HG03558 (cell line): ENCODE results near the gene PXYLP1.
"Not testable (repeated sequence)": the region's sequence is repeated elsewhere in the genome, so short reads cannot be mapped to it uniquely, and the experiment has no call there.

Experiments
- ATAC-seq: cut with Tn5 transposase; IDR thresholded peaks from one replicate; pipeline ENCODE4 v1.9.1; 2021; ENCODE audit warnings: moderate number of reproducible peaks; ENCODE audit not compliant: unreplicated experiment; ENCODE audit errors: extremely low read depth

PXYLP1 gene

GRCh38 chr3:141288336-141288990 lies 56.8 kb downstream of the PXYLP1 start:
- ATAC-seq: no peak

- ATAC-seq: no peak
These were observed 57.7 kb downstream of the PXYLP1 start for GRCh38 chr3:141289228-141289772.

GRCh38 chr3:141291559-141292355 lies 60.1 kb downstream of the PXYLP1 start:
- ATAC-seq: no peak

GRCh38 chr3:141292356-141293058 lies 60.9 kb downstream of the PXYLP1 start:
- no peak for ATAC-seq

- ATAC-seq: no peak
These were observed 62.7 kb downstream of the PXYLP1 start for GRCh38 chr3:141294301-141294700.

- no peak for ATAC-seq
These were observed 63.2 kb downstream of the PXYLP1 start for GRCh38 chr3:141294848-141295247.

- not testable (repeated sequence) for ATAC-seq
These were observed 68.8 kb downstream of the PXYLP1 start for GRCh38 chr3:141300426-141300825.

GRCh38 chr3:141302364-141303141 lies 70.9 kb downstream of the PXYLP1 start:
- no peak for ATAC-seq

GRCh38 chr3:141303481-141304223 lies 72.0 kb downstream of the PXYLP1 start:
- no peak for ATAC-seq

- no peak for ATAC-seq
These were observed 73.8 kb downstream of the PXYLP1 start for GRCh38 chr3:141305436-141305835.

GRCh38 chr3:141306276-141306675 lies 74.7 kb downstream of the PXYLP1 start:
- ATAC-seq: no peak

GRCh38 chr3:141306922-141307321 lies 75.3 kb downstream of the PXYLP1 start:
- ATAC-seq: no peak

GRCh38 chr3:141307351-141308059 lies 75.9 kb downstream of the PXYLP1 start:
- no peak for ATAC-seq

- no peak for ATAC-seq
These were observed 77.1 kb downstream of the PXYLP1 start for GRCh38 chr3:141308588-141309218.

- no peak for ATAC-seq
These were observed 79.5 kb downstream of the PXYLP1 start for GRCh38 chr3:141311170-141311495.

- ATAC-seq: peak; percentile 99
These were observed 80.1 kb downstream of the PXYLP1 start for GRCh38 chr3:141311496-141312353.

- ATAC-seq: no peak
These were observed 80.9 kb downstream of the PXYLP1 start for GRCh38 chr3:141312354-141313092.
